ENCODE measurements around the gene MYO9B. TPM values are rescaled to one million over a fixed set of nuclear protein-coding genes. Genes with fewer than 3 reads are reported as not detected.

Gene MYO9B
- total RNA-seq, 1 experiment from 2014 or later = 74.6 TPM

DNA sequence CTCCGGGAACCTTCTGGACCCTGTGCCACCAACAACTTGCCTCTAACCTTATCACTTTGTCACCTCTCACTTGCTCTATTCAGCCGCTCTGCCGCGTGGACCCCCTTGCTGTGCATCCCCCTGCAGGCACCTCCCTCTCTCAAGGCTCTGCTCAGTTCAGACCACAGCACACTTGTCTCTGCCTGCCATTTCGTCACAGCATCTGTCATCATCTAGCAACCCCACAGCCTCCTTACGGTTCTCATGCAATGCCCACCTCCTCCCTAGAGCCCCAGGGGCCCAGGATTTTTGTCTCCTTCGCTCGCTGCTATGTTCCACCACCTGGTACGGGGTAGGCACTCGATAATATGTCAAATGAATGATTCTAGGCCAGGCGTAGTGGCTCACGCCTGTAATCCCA, 5.2 kb upstream of the MYO9B start:
- Histone ChIP-seq H3K9ac (ENCODE audit: low read length) (no peak overlapping the region), H3K4me3 (replicated peaks in 1 of 2; ENCODE audit: low read depth in 1 of 2, low read length in 2 of 2) (no peak overlapping the region), H3K79me2 (ENCODE audit: insufficient read depth, low read length) (peaks cover 45% of the 10 kb centered on the region), H3K9me2 (ENCODE audit: insufficient read depth) (no peaks in the 10 kb centered on the region), H3K4me1 (ENCODE audit: control insufficient read depth in 1 of 2, insufficient read depth in 2 of 2, low read length in 2 of 2) (peaks cover 5 to 11% of the 10 kb centered on the region in 2 experiments; a peak in 3 of 4 replicates), H4K20me1 (ENCODE audit: insufficient read depth) (no peaks in the 10 kb centered on the region), H3K9me3 (ENCODE audit: control insufficient read depth in 1 of 2, insufficient read depth in 1 of 2, low read depth in 1 of 2, low read length in 2 of 2) (no peaks in the 10 kb centered on the region), H3K36me3 (ENCODE audit: control insufficient read depth in 1 of 2, insufficient read depth in 2 of 2, low read length in 2 of 2) (peaks cover 4 to 9% of the 10 kb centered on the region in 2 experiments; a peak in 2 of 4 replicates), H2AFZ (ENCODE audit: low read depth, low read length, poor library complexity, severe bottlenecking) (no peak overlapping the region), H3K27me3 (ENCODE audit: insufficient read depth, low read length) (no peaks in the 10 kb centered on the region), H3K4me2 (ENCODE audit: low read length) (no peak overlapping the region), H3K27ac (ENCODE audit: low read depth, low read length) (no peak overlapping the region)
- POLR2A ChIA-PET = no interaction called here
- DNase-seq (ENCODE audit: low read depth, low spot score) (no peak), ATAC-seq (no peak)
- RAD21 ChIA-PET (ENCODE audit: low non-redundant PET in 1 of 2, low total read pairs in 2 of 2, uncharacterized antibody in 2 of 2, unreplicated experiment in 2 of 2) = no interaction called here
- intact Hi-C loops (cut with micrococcal nuclease) = no loop called here
- TF ChIP-seq SRF (IDR thresholded peaks at IDR 0.05; ENCODE audit: low read depth) = no peak
- no peak for TF ChIP-seq ZNF274 (IDR thresholded peaks at IDR 0.05; ENCODE audit: low read depth, low read length)
- TF ChIP-seq EZH2 (IDR thresholded peaks at IDR 0.05) = no peak
- no peak for TF ChIP-seq FOSL1 (IDR thresholded peaks at IDR 0.05; ENCODE audit: low read depth)
- TF ChIP-seq ELF1 (IDR thresholded peaks at IDR 0.05; ENCODE audit: borderline replicate concordance, low read depth) = no peak
- no peak for TF ChIP-seq RAD21 (IDR thresholded peaks at IDR 0.05; ENCODE audit: low read depth)
- TF ChIP-seq EZH2phosphoT487 (IDR thresholded peaks at IDR 0.05; ENCODE audit: borderline replicate concordance) = no peak
- TF ChIP-seq SIN3A (IDR thresholded peaks at IDR 0.05; ENCODE audit: low read depth) = no peak
- TF ChIP-seq JUND (IDR thresholded peaks at IDR 0.05) = no peak
- TF ChIP-seq REST (IDR thresholded peaks at IDR 0.05; ENCODE audit: low read depth) = no peak
- TF ChIP-seq EGR1 (IDR thresholded peaks at IDR 0.05; ENCODE audit: low read depth) = no peak
- no peak for TF ChIP-seq ZFX (IDR thresholded peaks at IDR 0.05)
- no TSS peak for BruUV-seq (replicated peaks)
- CTCF ChIA-PET = no interaction called here

Measured in HCT116 (cell line).